ENCODE measurements around the gene SCN3A. TPM values are rescaled to one million over a fixed set of nuclear protein-coding genes. Genes with fewer than 3 reads are reported as not detected.

The SCN3A gene
- total and polyA plus RNA-seq, 10 donors: 1.2 to 13.9 (median 4.0) TPM

DNA sequence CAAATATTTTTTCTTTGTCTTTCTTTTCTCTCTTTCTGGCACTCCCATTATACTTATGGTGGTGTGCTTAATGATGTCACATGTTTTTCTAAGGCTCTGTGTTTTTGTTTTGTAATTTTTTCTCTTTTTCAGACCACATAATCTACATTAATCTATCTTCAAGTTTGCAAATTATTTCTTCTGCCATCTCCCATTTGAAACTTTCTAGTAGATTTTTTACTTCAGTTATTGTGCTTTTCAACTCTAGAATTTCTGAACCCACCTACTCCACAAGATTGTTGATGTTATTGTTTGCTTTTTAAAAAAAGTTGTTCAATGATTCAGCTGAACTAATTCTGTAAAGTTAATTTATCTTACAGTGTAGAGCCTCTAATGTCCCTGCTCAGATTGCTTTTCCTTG is 121.4 kb downstream of the SCN3A start:
- intact Hi-C loops (cut with DNase I; ENCODE audit: low total_unique reads): no loop called here
- Histone ChIP-seq H3K36me3 (no peaks in the 10 kb centered on the region), H3K27ac (no peak overlapping the region), H3K9me3 (peaks cover 0 to 38% (median 21%) of the 10 kb centered on the region in 8 donors), H3K4me3 (no peak overlapping the region), H3K4me1 (no peaks in the 10 kb centered on the region), H3K27me3 (replicated peaks in 1 of 7) (no peaks in the 10 kb centered on the region)
- no peak for DNase-seq
- TF ChIP-seq POLR2A (IDR thresholded peaks at IDR 0.05): no peak

DNA sequence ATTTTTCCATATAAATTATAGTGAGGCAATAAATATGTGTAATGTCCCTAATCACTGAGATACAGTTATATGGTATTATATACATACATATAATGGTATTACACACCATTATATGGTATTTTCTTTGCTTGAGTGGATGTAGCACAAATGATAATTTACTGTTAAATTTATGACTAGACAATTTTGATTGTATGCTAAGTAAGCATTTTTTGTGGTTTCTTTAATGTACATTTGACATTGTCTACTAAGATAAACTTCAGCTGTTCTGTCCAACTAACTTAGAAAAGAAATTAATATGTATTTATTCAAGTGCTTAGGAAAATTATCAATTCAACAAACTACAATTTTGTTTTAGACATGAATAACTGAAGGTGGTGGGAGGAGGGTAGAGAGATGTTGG is 122.6 kb downstream of the SCN3A start:
- Histone ChIP-seq H3K27me3 (replicated peaks in 1 of 7) (no peaks in the 10 kb centered on the region), H3K27ac (no peak overlapping the region), H3K4me1 (no peaks in the 10 kb centered on the region), H3K9me3 (peaks cover 0 to 38% (median 21%) of the 10 kb centered on the region in 8 donors), H3K4me3 (no peak overlapping the region), H3K36me3 (no peaks in the 10 kb centered on the region)
- no peak for DNase-seq
- TF ChIP-seq, protein P1, sequence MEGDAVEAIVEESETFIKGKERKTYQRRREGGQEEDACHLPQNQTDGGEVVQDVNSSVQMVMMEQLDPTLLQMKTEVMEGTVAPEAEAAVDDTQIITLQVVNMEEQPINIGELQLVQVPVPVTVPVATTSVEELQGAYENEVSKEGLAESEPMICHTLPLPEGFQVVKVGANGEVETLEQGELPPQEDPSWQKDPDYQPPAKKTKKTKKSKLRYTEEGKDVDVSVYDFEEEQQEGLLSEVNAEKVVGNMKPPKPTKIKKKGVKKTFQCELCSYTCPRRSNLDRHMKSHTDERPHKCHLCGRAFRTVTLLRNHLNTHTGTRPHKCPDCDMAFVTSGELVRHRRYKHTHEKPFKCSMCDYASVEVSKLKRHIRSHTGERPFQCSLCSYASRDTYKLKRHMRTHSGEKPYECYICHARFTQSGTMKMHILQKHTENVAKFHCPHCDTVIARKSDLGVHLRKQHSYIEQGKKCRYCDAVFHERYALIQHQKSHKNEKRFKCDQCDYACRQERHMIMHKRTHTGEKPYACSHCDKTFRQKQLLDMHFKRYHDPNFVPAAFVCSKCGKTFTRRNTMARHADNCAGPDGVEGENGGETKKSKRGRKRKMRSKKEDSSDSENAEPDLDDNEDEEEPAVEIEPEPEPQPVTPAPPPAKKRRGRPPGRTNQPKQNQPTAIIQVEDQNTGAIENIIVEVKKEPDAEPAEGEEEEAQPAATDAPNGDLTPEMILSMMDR (IDR thresholded peaks at IDR 0.05 in 8 of 11, conservative IDR thresholded peaks at IDR 0.05 in 3 of 11): no peak
- TF ChIP-seq POLR2AphosphoS5 (IDR thresholded peaks at IDR 0.05) (no peak), POLR2A (IDR thresholded peaks at IDR 0.05) (no peak)
- intact Hi-C loops (cut with DNase I; ENCODE audit: low total_unique reads): no loop called here

GRCh38 chr2:165079432-165079831 is 124.4 kb downstream of the SCN3A start:
- H3K27ac ChIP-seq: no peak overlapping the region
- intact Hi-C loops (cut with DNase I; ENCODE audit: low total_unique reads): no loop called here
- H3K9me3 ChIP-seq: peaks cover 0 to 49% (median 35%) of the 10 kb centered on the region in 8 donors
- no peak for TF ChIP-seq POLR2A (IDR thresholded peaks at IDR 0.05)
- TF ChIP-seq POLR2AphosphoS5 (IDR thresholded peaks at IDR 0.05): no peak
- TF ChIP-seq, protein P1 (IDR thresholded peaks at IDR 0.05 in 8 of 11, conservative IDR thresholded peaks at IDR 0.05 in 3 of 11): no peak
- H3K27me3 ChIP-seq (replicated peaks in 1 of 7): no peaks in the 10 kb centered on the region
- no peak for DNase-seq
- 80 to 89% (median 80%) methylated on average over 4 of the region's 4 CpGs for WGBS, 5 donors
- no peak overlapping the region for H3K4me3 ChIP-seq
- H3K4me1 ChIP-seq: no peaks in the 10 kb centered on the region
- H3K36me3 ChIP-seq: no peaks in the 10 kb centered on the region

- TF ChIP-seq POLR2AphosphoS5 (IDR thresholded peaks at IDR 0.05): no peak
- TF ChIP-seq, protein P1 (IDR thresholded peaks at IDR 0.05 in 8 of 11, conservative IDR thresholded peaks at IDR 0.05 in 3 of 11): no peak
- no peak for TF ChIP-seq POLR2A (IDR thresholded peaks at IDR 0.05)
- intact Hi-C loops (cut with DNase I; ENCODE audit: low total_unique reads): no loop called here
- Histone ChIP-seq H3K36me3 (no peaks in the 10 kb centered on the region), H3K9me3 (peaks cover 0 to 49% (median 40%) of the 10 kb centered on the region in 8 donors), H3K4me1 (no peaks in the 10 kb centered on the region), H3K27me3 (replicated peaks in 1 of 7) (no peaks in the 10 kb centered on the region), H3K27ac (no peak overlapping the region), H3K4me3 (no peak overlapping the region)
- no peak for DNase-seq
These were observed 124.9 kb downstream of the SCN3A start for GRCh38 chr2:165078913-165079312.

- TF ChIP-seq POLR2A (IDR thresholded peaks at IDR 0.05) (no peak), POLR2AphosphoS5 (IDR thresholded peaks at IDR 0.05) (no peak)
- TF ChIP-seq, protein P1 (IDR thresholded peaks at IDR 0.05 in 8 of 11, conservative IDR thresholded peaks at IDR 0.05 in 3 of 11): no peak
- Histone ChIP-seq H3K9me3 (peaks cover 0 to 26% (median 17%) of the 10 kb centered on the region in 8 donors), H3K36me3 (no peaks in the 10 kb centered on the region), H3K27ac (no peak overlapping the region), H3K27me3 (replicated peaks in 1 of 7) (no peaks in the 10 kb centered on the region), H3K4me1 (no peaks in the 10 kb centered on the region), H3K4me3 (no peak overlapping the region)
- DNase-seq: no peak
- intact Hi-C loops (cut with DNase I; ENCODE audit: low total_unique reads): no loop called here
These were observed 129.0 kb downstream of the SCN3A start for GRCh38 chr2:165074884-165075283.

Data from spleen (tissue), 11 donors.